Mucosa of stomach (tissue), 1 donor: ENCODE data around the gene RPL27A.
A peak's percentile ranks its signal among the peaks of the same experiment; 100 is the strongest.

Experiments used
- H3K27me3 ChIP-seq: one replicate; pipeline ENCODE4 v1.7.0; 2013; ENCODE audit warnings: mild to moderate bottlenecking, low read length; ENCODE audit not compliant: control insufficient read depth, insufficient read depth
- H3K36me3 ChIP-seq: one replicate; pipeline ENCODE4 v1.7.0; 2013; ENCODE audit warnings: low read length; ENCODE audit not compliant: control insufficient read depth, insufficient read depth
- H3K4me1 ChIP-seq: one replicate; pipeline ENCODE4 v1.7.0; 2013; ENCODE audit warnings: mild to moderate bottlenecking, low read length; ENCODE audit not compliant: control insufficient read depth, insufficient read depth
- H3K4me3 ChIP-seq: one replicate; pipeline ENCODE4 v1.7.0; 2013; ENCODE audit warnings: low read length
- H3K9ac ChIP-seq: one replicate; pipeline ENCODE4 v1.7.0; 2013; ENCODE audit warnings: mild to moderate bottlenecking, low read length, moderate library complexity
- H3K9me3 ChIP-seq: one replicate; pipeline ENCODE4 v1.7.0; 2013; ENCODE audit warnings: mild to moderate bottlenecking, low read length, moderate library complexity; ENCODE audit not compliant: control insufficient read depth
- donor health status: Pancreatic carcinoma.

RPL27A gene

GRCh38 chr11:8682303-8683114 lies at the start of gene RPL27A, which contains the start of gene TRIM66:
Gene RPL27A (plus strand): TSS chr11:8682792. CDS start chr11:8682814, 22 bp downstream.
Gene TRIM66 (minus strand): TSS chr11:8682665. CDS start chr11:8672274, 10,391 bp downstream.
- H3K36me3 ChIP-seq, result peaks cover 12% of the 10 kb centered on the region
- no peaks in the 10 kb centered on the region for H3K9me3 ChIP-seq
- peak within 1 kb of the TSS; percentile 98 for H3K4me3 ChIP-seq
- peak within 1 kb of the TSS; percentile 99 for H3K9ac ChIP-seq
- H3K4me1 ChIP-seq, result peaks cover 30% of the 10 kb centered on the region
- H3K27me3 ChIP-seq, result no peaks in the 10 kb centered on the region

GRCh38 chr11:8634498-8634897 lies 48.1 kb upstream of the RPL27A start:
- Histone ChIP-seq H3K27me3 (no peaks in the 10 kb centered on the region), H3K36me3 (no peaks in the 10 kb centered on the region), H3K9ac (no peak overlapping the region), H3K9me3 (no peaks in the 10 kb centered on the region), H3K4me3 (no peak overlapping the region), H3K4me1 (no peaks in the 10 kb centered on the region)

GRCh38 chr11:8636127-8636526 lies 46.5 kb upstream of the RPL27A start:
- H3K36me3 ChIP-seq, result no peaks in the 10 kb centered on the region

GRCh38 chr11:8638300-8638699 lies 44.3 kb upstream of the RPL27A start:
- no peak overlapping the region for H3K4me3 ChIP-seq
- H3K9me3 ChIP-seq, result no peaks in the 10 kb centered on the region
- no peak overlapping the region for H3K9ac ChIP-seq
- peaks cover 14% of the 10 kb centered on the region for H3K4me1 ChIP-seq
- no peaks in the 10 kb centered on the region for H3K27me3 ChIP-seq
- no peaks in the 10 kb centered on the region for H3K36me3 ChIP-seq

More at GRCh38 chr11:8636127-8636526, 46.5 kb upstream of the RPL27A start:
- Histone ChIP-seq H3K9me3 (no peaks in the 10 kb centered on the region), H3K27me3 (no peaks in the 10 kb centered on the region), H3K9ac (no peak overlapping the region), H3K4me1 (peaks cover 6% of the 10 kb centered on the region), H3K4me3 (no peak overlapping the region)

GRCh38 chr11:8639655-8640054 lies 42.9 kb upstream of the RPL27A start:
- Histone ChIP-seq H3K4me1 (peaks cover 14% of the 10 kb centered on the region), H3K9me3 (no peaks in the 10 kb centered on the region), H3K4me3 (no peak overlapping the region), H3K27me3 (no peaks in the 10 kb centered on the region), H3K36me3 (no peaks in the 10 kb centered on the region), H3K9ac (no peak overlapping the region)

- Histone ChIP-seq H3K4me1 (peaks cover 14% of the 10 kb centered on the region), H3K9ac (no peak overlapping the region), H3K27me3 (no peaks in the 10 kb centered on the region), H3K36me3 (no peaks in the 10 kb centered on the region), H3K9me3 (no peaks in the 10 kb centered on the region), H3K4me3 (no peak overlapping the region)
Measured at GRCh38 chr11:8640267-8640906, 42.2 kb upstream of the RPL27A start.

GRCh38 chr11:8641332-8641731 lies 41.3 kb upstream of the RPL27A start:
- Histone ChIP-seq H3K27me3 (no peaks in the 10 kb centered on the region), H3K4me1 (peaks cover 14% of the 10 kb centered on the region), H3K4me3 (no peak overlapping the region), H3K36me3 (peaks cover 4% of the 10 kb centered on the region), H3K9me3 (no peaks in the 10 kb centered on the region), H3K9ac (no peak overlapping the region)

- no peaks in the 10 kb centered on the region for H3K27me3 ChIP-seq
- H3K36me3 ChIP-seq, result peaks cover 4% of the 10 kb centered on the region
Measured at GRCh38 chr11:8642196-8642841, 40.3 kb upstream of the RPL27A start.

GRCh38 chr11:8646873-8647272 lies 35.7 kb upstream of the RPL27A start:
- no peak overlapping the region for H3K9ac ChIP-seq
- no peaks in the 10 kb centered on the region for H3K9me3 ChIP-seq
- peaks cover under 1% of the 10 kb centered on the region for H3K4me1 ChIP-seq
- H3K4me3 ChIP-seq, result no peak overlapping the region
- H3K36me3 ChIP-seq, result peaks cover 10% of the 10 kb centered on the region
- no peaks in the 10 kb centered on the region for H3K27me3 ChIP-seq

More at GRCh38 chr11:8642196-8642841, 40.3 kb upstream of the RPL27A start:
- Histone ChIP-seq H3K9me3 (no peaks in the 10 kb centered on the region), H3K4me3 (no peak overlapping the region), H3K4me1 (peaks cover 14% of the 10 kb centered on the region), H3K9ac (no peak overlapping the region)

- Histone ChIP-seq H3K9me3 (no peaks in the 10 kb centered on the region), H3K9ac (no peak overlapping the region), H3K36me3 (peaks cover 10% of the 10 kb centered on the region), H3K4me1 (no peaks in the 10 kb centered on the region), H3K27me3 (no peaks in the 10 kb centered on the region), H3K4me3 (no peak overlapping the region)
Measured at GRCh38 chr11:8649361-8649760, 33.2 kb upstream of the RPL27A start.

GRCh38 chr11:8650401-8650990 lies 32.1 kb upstream of the RPL27A start:
- no peak overlapping the region for H3K9ac ChIP-seq
- H3K4me3 ChIP-seq, result no peak overlapping the region
- no peaks in the 10 kb centered on the region for H3K4me1 ChIP-seq
- H3K27me3 ChIP-seq, result no peaks in the 10 kb centered on the region
- no peaks in the 10 kb centered on the region for H3K9me3 ChIP-seq
- H3K36me3 ChIP-seq, result peaks cover 10% of the 10 kb centered on the region
